ENCODE measurements around the gene CA5A. TPM values are rescaled to one million over a fixed set of nuclear protein-coding genes. Genes with fewer than 3 reads are reported as not detected.
A peak's percentile ranks its signal among the peaks of the same experiment; 100 is the strongest.

The CA5A gene
- not detected in 2 replicates for total RNA-seq (2011; cell fraction: chromatin; rRNA removed; ENCODE audit: low replicate concordance)
- total RNA-seq (2011; cell fraction: nucleolus; rRNA removed) = 0.66 TPM in 1 of 2 replicates, not detected in the other
- total RNA-seq (2011; cell fraction: nucleoplasm; rRNA removed) = not detected in 2 replicates
- total RNA-seq (2014; rRNA removed) = not detected in 2 replicates
- total RNA-seq (2014; rRNA removed; fragmentation: Illumina TruSeq; extraction: Trizol) = not detected in 2 replicates
- total RNA-seq (2015; rRNA removed; fragmentation: Illumina TruSeq; extraction: Trizol) = not detected in 2 replicates
- not detected in 2 replicates for total RNA-seq (2021)
- not detected in 2 replicates for polyA plus RNA-seq (2011; rRNA removed)
- not detected in 2 replicates for polyA plus RNA-seq (2011; cell fraction: cytosol; rRNA removed)
- polyA plus RNA-seq (2011; cell fraction: nucleus; rRNA removed) = 0.18 TPM in 1 of 2 replicates, not detected in the other
- polyA plus RNA-seq (2012) = 0.07 and 0.15 TPM in 2 replicates
- not detected in 2 replicates for polyA plus RNA-seq (2014; fragmentation: Illumina TruSeq; extraction: Trizol)
- polyA plus RNA-seq (2014; fragmentation: Nextera tagmentation; extraction: Ambion mirVana) = not detected
- not detected in 2 replicates for polyA plus RNA-seq (2014; rRNA removed)
- 0.04 TPM in 1 of 2 replicates, not detected in the other for polyA minus RNA-seq (2011; rRNA and poly(A)+ RNA removed)
- not detected in 2 replicates for polyA minus RNA-seq (2011; cell fraction: cytosol; rRNA and poly(A)+ RNA removed)
- polyA minus RNA-seq (2011; cell fraction: nucleus; rRNA and poly(A)+ RNA removed) = not detected in 2 replicates
- Bru-seq, nascent RNA = percentile 19 among the genes with signal in this experiment
- BruChase-seq, experiment 1, labeled RNA remaining after a 2-hour chase = percentile 16 among the genes with signal in this experiment
- BruChase-seq, experiment 2, labeled RNA remaining after a 6-hour chase = percentile 21 among the genes with signal in this experiment
- long read RNA-seq, experiment 1 = 0 reads
- long read RNA-seq, experiment 2 = 0 reads
- long read RNA-seq, experiment 3 = 0 reads

- CTCF ChIA-PET (ENCODE audit: low intra/inter-chr PET ratio) = no interaction called here
- no peak within 1 kb of the TSS for H3K9ac ChIP-seq (ENCODE audit: insufficient read depth in 1 of 2, low read depth in 2 of 2, low read length in 2 of 2)
- POLR2A ChIA-PET = interaction anchor here (0.8 kb wide), 1 partner anchor 36 kb away, joined by 4 read pairs; no protein-coding TSS in a partner anchor
- TF ChIP-seq PTRF (tag; IDR thresholded peaks at IDR 0.05) = no peak
- TF ChIP-seq CGGBP1 (CRISPR knock-in tag; IDR thresholded peaks at IDR 0.05) = no peak
- TF ChIP-seq USF2 (CRISPR knock-in tag; IDR thresholded peaks at IDR 0.05) = no peak
- no peak for TF ChIP-seq NEUROD1 (IDR thresholded peaks at IDR 0.05; ENCODE audit: borderline replicate concordance, low read depth, low read length, partially characterized antibody)
- no peak for TF ChIP-seq ELK1 (CRISPR knock-in tag; IDR thresholded peaks at IDR 0.05)
- no peak for TF ChIP-seq U2AF1 (optimal IDR thresholded peaks at IDR 0.05; ENCODE audit: low read depth, low read length)
- no peak for TF ChIP-seq ZNF699 (CRISPR knock-in tag; IDR thresholded peaks at IDR 0.05; ENCODE audit: insufficient replicate concordance)
- no peak for TF ChIP-seq SRF (CRISPR knock-in tag; IDR thresholded peaks at IDR 0.05)
- no peak for TF ChIP-seq THAP7 (CRISPR knock-in tag; IDR thresholded peaks at IDR 0.05)
- TF ChIP-seq ZNF133 (CRISPR knock-in tag; IDR thresholded peaks at IDR 0.05) = no peak
- no peak for TF ChIP-seq ZNF695 (CRISPR knock-in tag; IDR thresholded peaks at IDR 0.05)
- no peak for TF ChIP-seq ZNF740 (CRISPR knock-in tag; IDR thresholded peaks at IDR 0.05)
- TF ChIP-seq ZNF740 (tag; IDR thresholded peaks at IDR 0.05) = no peak
Measured at GRCh38 chr16:87936375-87937230, at the start of gene CA5A. TSS of gene CA5A (minus strand) at chr16:87936529. CDS start at chr16:87936450, 79 bp downstream.

More at GRCh38 chr16:87936375-87937230, at the start of gene CA5A:
- WGBS (ENCODE audit: insufficient coverage, low coverage, missing lambda C conversion rate) = 37% methylated on average over 15 of the region's 15 CpGs
- Histone ChIP-seq H3K79me2 (ENCODE audit: control insufficient read depth, insufficient read depth, low read length) (no peaks in the 10 kb centered on the region), H3K27me3 (ENCODE audit: control insufficient read depth in 2 of 2, insufficient read depth in 2 of 2, low read length in 2 of 2) (peaks cover 9 to 32% of the 10 kb centered on the region in 2 experiments; a peak in 4 of 5 replicates), H3K4me2 (ENCODE audit: insufficient read depth, low read length) (no peak within 1 kb of the TSS), H3K4me3 (no peak within 1 kb of the TSS), H3K9me1 (ENCODE audit: control insufficient read depth, insufficient read depth, low read length) (no peaks in the 10 kb centered on the region), H3K36me3 (ENCODE audit: control insufficient read depth, insufficient read depth, low read length) (no peaks in the 10 kb centered on the region), H2AFZ (ENCODE audit: low read depth, low read length) (no peak within 1 kb of the TSS), H3K9me3 (replicated peaks; ENCODE audit: control insufficient read depth, insufficient read depth, low read depth, low read length) (no peaks in the 10 kb centered on the region), H4K20me1 (replicated peaks; ENCODE audit: control insufficient read depth, insufficient read depth, low read length) (peaks cover under 1% of the 10 kb centered on the region; the same call in 1 of the 2 replicates), H3K27ac (ENCODE audit: extremely low read depth, low read depth, low read length) (no peak within 1 kb of the TSS), H3K4me1 (replicated peaks in 1 of 2; ENCODE audit: control insufficient read depth in 2 of 2, insufficient read depth in 2 of 2, low read length in 2 of 2) (peaks cover 0 to 3% of the 10 kb centered on the region in 2 experiments; a peak in 2 of 5 replicates)
- peak; percentile 64 for FAIRE-seq
- intact Hi-C loops (cut with micrococcal nuclease) = no loop called here
- ATAC-seq = peak; percentile 31; the same call in 1 of the 3 replicates
- no TSS peak for BruUV-seq (replicated peaks)
- in situ Hi-C loops (cut with MboI) = no loop called here
- no peak for DNase-seq (ENCODE audit: extremely low read depth in 1 of 4, low spot score in 3 of 4)

All from K562 (cell line).